ENCODE data around the gene KIAA0930. TPM values are rescaled to one million over a fixed set of nuclear protein-coding genes. Genes with fewer than 3 reads are reported as not detected.
"Not testable (repeated sequence)": the region's sequence is repeated elsewhere in the genome, so short reads cannot be mapped to it uniquely, and the experiment has no call there.

Gene KIAA0930
- polyA plus RNA-seq, 3 donors from 2014 or later, result 2.2 to 6.2 (median 4.5) TPM

DNA sequence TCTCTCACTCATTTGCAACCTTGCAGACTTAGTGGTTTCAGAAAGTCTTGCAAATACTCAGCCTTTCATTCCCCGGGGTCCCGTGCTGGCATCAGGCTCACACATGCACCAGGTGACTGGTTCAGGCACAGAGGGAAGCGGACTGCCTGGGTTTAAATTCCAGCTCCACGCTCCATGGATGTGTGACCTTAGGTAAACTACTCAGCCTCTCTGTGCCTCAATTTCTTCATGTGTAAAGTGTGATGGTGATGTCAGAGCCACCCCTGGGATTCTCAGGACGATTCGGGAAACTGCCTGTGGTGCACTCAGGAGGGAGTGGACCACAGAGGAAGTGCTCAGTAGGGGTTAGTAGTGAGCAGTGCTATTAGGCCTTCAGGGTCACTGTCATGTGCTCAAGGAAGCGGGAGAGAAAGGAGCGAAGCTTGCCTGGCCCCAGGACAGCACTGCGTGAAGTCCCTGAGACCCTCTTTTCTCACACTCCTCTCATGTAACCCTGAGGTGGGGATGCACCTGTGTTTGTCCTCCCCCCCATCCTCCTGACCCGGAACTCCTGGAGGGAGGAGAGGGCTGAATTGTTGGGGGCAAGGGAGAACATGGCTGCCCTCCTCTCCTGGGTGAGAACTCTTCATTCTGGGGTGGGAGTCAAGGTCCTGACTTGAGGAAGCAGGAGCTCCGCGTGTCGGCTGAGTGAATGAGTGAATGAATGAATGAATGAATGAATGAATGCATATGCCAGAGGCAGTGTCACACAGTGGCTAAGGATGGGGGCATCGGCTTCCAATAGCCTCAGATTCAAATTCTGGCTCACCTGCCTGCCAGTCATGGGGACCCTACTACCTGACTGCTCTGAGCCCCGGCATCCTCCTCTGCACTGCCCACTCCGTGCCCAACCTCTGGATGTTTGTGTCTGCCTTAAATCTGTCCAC lies 29.7 kb upstream of the KIAA0930 start:
- Mint-ChIP-seq H3K27me3 (ENCODE audit: low read depth in 3 of 3) (peaks cover 2 to 29% (median 18%) of the 10 kb centered on the region in 3 donors), H3K4me1 (peaks cover 9 to 13% of the 10 kb centered on the region in 2 donors), H3K36me3 (no peaks in the 10 kb centered on the region), H3K27ac (no peak overlapping the region), H3K9me3 (no peaks in the 10 kb centered on the region), H3K4me3 (peak overlapping the region; percentile 56 to 80 (median 68))
- no peak for DNase-seq

DNA sequence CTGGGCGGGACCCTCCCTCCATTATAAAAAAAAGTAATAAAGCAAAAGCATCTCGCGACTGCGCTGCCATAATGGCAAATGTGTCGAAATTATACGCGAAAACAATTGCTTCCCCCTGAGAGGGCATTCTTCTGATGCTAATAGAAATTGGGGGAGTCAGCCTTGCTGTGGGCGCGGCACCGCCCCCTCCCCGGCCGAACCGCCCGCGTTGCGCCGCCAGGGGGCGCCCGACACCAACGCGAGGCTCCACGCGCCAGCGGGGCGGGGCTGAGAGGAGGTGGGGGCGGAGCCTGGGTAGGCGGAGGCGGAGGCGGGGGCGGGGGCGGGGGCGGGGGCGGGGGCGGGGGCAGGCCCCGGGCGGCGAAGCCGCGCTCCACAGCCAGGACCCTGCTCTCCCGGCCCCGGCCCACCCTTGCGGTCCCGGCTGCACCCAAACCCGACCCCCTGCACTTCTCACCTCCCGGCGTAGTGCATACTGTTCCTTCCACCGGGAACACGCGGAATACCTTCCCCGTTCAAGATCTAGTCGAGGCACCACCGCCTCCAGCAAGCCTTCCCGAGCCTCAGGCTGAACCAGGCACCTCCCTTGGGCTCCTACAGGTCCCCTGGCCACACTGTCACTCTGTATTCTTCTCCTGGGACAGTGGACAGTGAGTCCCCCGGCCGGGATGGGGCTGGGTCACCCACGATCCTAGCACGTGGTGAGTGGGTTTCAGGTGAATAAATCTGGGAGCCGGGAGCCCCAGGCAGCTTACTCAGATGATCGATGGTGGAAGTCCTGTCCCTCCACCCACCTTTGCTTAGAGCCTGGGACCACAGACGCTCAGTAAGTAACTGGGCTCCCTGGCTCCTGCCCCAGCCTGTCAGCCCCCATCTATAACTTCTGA lies 28.5 kb upstream of the KIAA0930 start:
- Mint-ChIP-seq H3K27me3 (ENCODE audit: low read depth in 3 of 3) (peaks cover 2 to 27% (median 20%) of the 10 kb centered on the region in 3 donors), H3K36me3 (no peaks in the 10 kb centered on the region), H3K4me3 (peak overlapping the region; percentile 56 to 82 (median 74)), H3K27ac (no peak overlapping the region), H3K4me1 (peaks cover 9 to 13% of the 10 kb centered on the region in 2 donors), H3K9me3 (no peaks in the 10 kb centered on the region)
- DNase-seq, result peak; percentile 88 to 90 (median 89)

DNA sequence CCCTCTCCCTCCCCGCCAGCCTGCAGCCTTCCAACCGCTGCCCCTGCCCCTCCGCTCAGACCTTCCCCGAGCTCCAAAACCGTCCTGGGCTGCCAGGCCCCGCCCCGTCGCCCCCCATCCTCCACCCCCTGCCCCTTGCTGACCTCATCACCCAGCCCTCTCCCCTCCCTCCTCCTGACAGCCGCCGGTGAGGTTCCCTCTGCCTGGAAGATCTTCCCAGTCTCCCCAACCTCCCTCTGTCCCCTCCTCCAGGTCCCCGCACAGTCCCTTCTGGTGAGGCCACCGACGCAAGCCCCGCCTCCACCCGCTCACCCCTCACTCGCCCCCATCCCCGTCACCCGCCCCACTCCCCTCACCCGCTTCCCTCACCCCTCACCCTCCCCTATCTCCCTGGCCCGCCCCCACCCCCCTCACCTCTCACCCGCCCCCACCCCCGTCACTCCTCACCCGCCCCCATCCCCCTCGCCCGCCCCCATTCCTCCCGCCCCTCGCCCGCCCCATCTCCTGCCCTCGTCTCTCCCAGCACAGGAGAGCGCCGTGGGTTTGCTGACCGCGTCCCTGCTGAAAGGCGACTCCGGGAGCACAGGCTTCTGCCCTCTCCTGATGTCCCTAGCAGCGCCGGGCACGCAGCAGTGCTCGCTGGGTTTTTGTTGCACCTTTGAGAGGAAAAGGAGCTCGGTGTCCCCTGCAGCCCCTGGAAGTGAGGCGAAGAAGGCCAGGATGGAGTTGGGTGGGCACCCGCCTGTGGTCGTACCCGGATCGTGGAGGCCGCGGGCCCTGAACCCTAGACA lies 27.7 kb upstream of the KIAA0930 start:
- DNase-seq, result no peak
- no peaks in the 10 kb centered on the region for H3K36me3 Mint-ChIP-seq
- peak overlapping the region in 1 of 6 donors; percentile 46 for H3K27ac Mint-ChIP-seq
- no peaks in the 10 kb centered on the region for H3K9me3 Mint-ChIP-seq
- peak overlapping the region; percentile 56 to 82 (median 66) for H3K4me3 Mint-ChIP-seq
- H3K27me3 Mint-ChIP-seq (ENCODE audit: low read depth in 3 of 3), result peaks cover 0 to 27% (median 20%) of the 10 kb centered on the region in 3 donors
- peaks cover 9 to 13% of the 10 kb centered on the region in 2 donors for H3K4me1 Mint-ChIP-seq

DNA sequence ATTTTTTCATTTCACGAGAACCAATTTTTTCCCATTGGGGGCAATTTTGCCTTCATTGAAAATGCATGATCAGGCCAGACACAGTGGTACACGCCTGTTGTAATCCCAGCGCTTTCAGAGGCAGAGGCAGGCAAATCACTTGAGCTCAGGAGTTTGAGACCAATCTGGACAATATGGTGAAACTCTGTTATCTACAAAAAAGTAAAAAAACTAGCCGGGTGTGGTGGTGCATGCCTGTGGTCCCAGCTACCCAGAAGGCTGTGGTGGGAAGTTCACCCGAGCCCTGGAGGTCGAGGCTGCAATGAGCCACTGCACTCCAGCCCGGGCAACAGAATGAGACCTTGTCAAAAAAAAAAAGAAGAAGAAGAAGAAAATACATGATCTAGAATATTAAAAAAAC lies 24.8 kb upstream of the KIAA0930 start:
- no peak overlapping the region for H3K4me3 Mint-ChIP-seq
- H3K27ac Mint-ChIP-seq, result no peak overlapping the region
- peaks cover 9 to 13% of the 10 kb centered on the region in 2 donors for H3K4me1 Mint-ChIP-seq

DNA sequence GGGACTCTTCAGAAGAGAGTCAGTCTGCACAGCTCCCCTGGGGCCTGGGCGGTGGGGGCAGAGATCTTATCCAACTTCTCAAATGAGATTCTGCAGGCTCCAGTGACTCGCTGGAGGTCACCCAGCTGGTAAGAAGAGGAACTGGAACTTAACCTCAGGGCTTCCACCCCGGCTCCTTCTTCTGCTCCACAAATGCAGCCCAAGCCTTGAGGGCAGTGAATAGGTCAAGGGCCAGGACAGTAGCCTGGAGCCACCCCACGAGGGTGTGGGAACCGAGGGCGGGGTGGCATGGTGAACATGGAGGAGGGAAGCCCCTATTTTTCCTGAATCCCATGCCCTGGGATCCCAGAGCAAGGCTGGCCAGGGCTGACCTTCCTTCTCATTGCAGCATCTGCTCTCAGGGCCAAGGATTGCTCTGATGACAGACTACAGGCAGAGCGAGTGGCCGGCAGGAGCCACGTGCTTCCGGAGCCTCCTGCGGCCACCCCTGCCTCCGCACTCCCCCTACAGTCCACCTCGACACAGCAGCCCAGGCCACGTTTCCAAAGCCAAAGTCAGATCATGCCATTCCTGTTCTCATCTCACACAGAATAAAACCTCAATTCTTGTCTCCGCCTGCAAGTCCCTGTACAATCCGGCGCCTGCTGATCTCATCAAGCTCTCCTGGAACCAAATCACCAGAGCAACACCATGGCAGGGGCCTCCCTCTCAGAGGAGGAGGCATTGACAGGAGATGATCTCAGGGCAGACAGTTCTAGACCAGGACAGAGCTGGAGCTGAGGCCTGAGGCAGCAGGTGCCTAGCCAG lies 23.0 kb upstream of the KIAA0930 start:
- H3K36me3 Mint-ChIP-seq, result no peaks in the 10 kb centered on the region
- H3K27ac Mint-ChIP-seq, result no peak overlapping the region
- peaks cover 2 to 14% (median 13%) of the 10 kb centered on the region in 3 donors for H3K27me3 Mint-ChIP-seq (ENCODE audit: low read depth in 3 of 3)
- H3K9me3 Mint-ChIP-seq, result no peaks in the 10 kb centered on the region
- peak in 1 of 3 donors; percentile 14 for DNase-seq
- no peak overlapping the region for H3K4me3 Mint-ChIP-seq
- peaks cover 0 to 1% of the 10 kb centered on the region in 2 donors for H3K4me1 Mint-ChIP-seq

More for the DNA sequence above, 24.8 kb upstream of the KIAA0930 start:
- DNase-seq, result no peak
- Mint-ChIP-seq H3K27me3 (ENCODE audit: low read depth in 3 of 3) (peaks cover 0 to 23% (median 12%) of the 10 kb centered on the region in 3 donors), H3K36me3 (no peaks in the 10 kb centered on the region), H3K9me3 (no peaks in the 10 kb centered on the region)

DNA sequence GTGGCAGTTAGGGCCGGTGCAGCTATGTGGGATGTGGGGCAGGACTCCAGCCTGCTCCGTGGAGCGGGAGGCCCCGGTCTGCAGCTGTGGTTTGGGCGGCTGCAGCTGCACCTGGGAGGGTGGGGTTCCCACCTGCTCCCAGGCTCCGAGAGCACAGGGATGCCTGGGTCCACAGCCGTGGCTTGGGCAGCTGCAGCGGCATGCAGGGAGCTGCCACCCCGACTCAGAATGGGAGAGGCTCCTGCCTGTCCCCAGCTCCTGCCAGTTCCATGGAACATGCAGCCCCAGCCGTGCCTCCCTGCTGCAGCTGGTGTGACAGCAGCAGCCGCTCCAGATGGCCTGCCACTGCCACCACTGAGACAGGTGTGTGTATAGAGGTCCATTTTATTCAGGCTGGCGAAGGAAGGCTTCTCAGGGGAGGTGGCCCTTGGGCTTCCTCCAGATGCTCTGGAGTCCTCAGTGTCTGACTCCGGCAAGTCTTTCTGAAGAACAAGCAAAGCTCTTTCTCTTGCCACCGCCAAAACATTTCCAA lies 22.3 kb upstream of the KIAA0930 start:
- H3K4me1 Mint-ChIP-seq, result no peaks in the 10 kb centered on the region
- no peaks in the 10 kb centered on the region for H3K9me3 Mint-ChIP-seq
- H3K27ac Mint-ChIP-seq, result no peak overlapping the region
- no peak overlapping the region for H3K4me3 Mint-ChIP-seq
- peaks cover 2 to 13% (median 13%) of the 10 kb centered on the region in 3 donors for H3K27me3 Mint-ChIP-seq (ENCODE audit: low read depth in 3 of 3)
- DNase-seq, result no peak
- no peaks in the 10 kb centered on the region for H3K36me3 Mint-ChIP-seq

DNA sequence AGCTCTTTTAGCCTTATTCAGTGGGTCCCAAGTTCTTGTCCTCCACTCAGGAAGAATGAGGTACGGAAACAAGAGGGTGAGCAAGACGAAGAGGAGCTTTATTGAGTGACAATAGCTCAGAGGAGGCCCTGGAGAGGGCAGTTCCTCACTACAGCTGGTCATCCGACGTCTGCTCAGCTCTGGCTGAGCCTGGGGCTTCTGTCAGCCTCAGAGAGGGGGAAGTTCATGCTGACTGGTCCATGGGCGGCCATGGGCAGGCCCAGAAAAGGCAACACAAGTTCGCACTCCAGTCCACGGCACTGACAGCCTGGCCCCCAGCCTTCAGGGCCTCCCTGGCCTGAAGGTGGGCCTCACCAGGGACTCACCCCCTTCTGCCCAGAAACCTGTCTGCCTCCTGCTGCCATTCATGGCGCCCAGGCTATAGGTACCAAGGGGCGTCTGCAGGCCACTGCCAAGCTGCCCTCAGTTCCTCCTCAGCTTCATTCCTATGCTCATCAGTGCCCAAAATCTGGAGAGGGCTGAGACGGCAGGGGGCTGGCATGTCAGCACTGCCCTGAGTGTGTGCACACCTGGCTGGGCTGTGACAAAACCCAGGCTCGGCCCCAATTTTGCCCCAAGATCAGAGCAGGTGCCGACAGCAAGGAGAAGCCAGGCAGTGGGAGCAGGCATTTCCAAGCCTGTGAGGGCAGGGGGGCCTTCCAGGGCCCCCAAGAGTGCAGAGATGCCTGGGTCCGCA lies 21.7 kb upstream of the KIAA0930 start:
- no peaks in the 10 kb centered on the region for H3K36me3 Mint-ChIP-seq
- no peak overlapping the region for H3K4me3 Mint-ChIP-seq
- no peaks in the 10 kb centered on the region for H3K4me1 Mint-ChIP-seq
- no peaks in the 10 kb centered on the region for H3K9me3 Mint-ChIP-seq
- DNase-seq, result no peak
- H3K27ac Mint-ChIP-seq, result no peak overlapping the region
- H3K27me3 Mint-ChIP-seq (ENCODE audit: low read depth in 3 of 3), result peaks cover 2 to 13% (median 13%) of the 10 kb centered on the region in 3 donors

DNA sequence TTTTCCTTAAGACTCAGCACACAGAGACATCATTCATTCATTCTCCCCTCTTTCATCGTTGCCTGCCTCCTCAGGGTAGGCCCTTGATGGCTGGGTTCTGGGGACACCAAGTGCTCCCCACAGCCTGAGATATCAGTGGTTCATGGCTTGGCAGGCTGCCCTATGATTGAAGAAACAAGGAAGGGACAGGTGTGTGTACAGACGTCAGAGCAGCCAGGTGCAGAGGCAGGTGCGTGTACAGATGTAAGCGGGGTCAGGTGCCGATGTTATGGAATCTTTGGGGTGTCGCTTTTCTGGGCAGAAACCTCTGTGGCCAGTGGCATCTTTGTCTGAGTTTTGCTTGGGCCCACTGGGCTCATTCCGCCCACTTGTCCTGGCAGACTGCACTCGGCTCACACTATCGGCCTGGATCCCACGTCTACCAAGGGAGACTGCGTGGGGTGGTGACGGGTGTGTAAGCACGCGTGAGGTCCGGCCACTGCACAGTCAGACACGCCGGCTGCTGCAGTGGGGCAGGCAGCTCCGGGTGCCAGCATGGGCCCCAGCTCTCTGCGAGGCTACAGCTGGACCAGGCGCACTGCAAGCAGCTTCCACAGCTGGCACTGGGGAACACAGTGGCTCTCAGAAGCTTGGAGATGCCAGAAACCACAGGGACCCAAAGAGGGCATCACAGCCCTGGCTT lies 20.9 kb upstream of the KIAA0930 start:
- Mint-ChIP-seq H3K36me3 (no peaks in the 10 kb centered on the region), H3K4me3 (no peak overlapping the region), H3K27ac (no peak overlapping the region), H3K27me3 (ENCODE audit: low read depth in 3 of 3) (peaks cover 2 to 13% (median 11%) of the 10 kb centered on the region in 3 donors), H3K9me3 (peaks cover 0 to 2% (median 0%) of the 10 kb centered on the region in 6 donors), H3K4me1 (no peaks in the 10 kb centered on the region)
- no peak for DNase-seq

DNA sequence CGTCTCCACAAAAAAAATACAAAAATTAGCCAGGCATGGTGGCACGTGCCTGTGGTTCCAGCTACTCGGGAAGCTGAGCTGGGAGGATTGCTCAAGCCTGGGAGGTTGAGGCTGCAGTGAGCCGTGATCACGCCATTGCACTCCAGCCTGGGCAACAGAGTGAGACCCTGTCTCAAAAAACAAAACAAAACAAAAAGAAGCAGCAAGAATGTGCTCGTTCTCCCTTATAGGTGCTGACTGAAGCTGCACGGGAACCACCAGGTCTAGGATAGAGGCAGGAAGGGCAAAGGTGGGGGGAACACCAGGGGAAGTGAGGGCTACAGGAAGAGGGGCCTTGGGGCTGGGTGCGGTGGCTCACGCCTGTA lies 19.7 kb upstream of the KIAA0930 start:
- H3K9me3 Mint-ChIP-seq, H3K36me3 Mint-ChIP-seq, DNase-seq, H3K4me3 Mint-ChIP-seq, H3K4me1 Mint-ChIP-seq: not testable (repeated sequence)
- Mint-ChIP-seq H3K27ac (peak overlapping the region in 1 of 6 donors; percentile 51), H3K27me3 (ENCODE audit: low read depth in 3 of 3) (peaks cover 2 to 10% (median 9%) of the 10 kb centered on the region in 3 donors)

DNA sequence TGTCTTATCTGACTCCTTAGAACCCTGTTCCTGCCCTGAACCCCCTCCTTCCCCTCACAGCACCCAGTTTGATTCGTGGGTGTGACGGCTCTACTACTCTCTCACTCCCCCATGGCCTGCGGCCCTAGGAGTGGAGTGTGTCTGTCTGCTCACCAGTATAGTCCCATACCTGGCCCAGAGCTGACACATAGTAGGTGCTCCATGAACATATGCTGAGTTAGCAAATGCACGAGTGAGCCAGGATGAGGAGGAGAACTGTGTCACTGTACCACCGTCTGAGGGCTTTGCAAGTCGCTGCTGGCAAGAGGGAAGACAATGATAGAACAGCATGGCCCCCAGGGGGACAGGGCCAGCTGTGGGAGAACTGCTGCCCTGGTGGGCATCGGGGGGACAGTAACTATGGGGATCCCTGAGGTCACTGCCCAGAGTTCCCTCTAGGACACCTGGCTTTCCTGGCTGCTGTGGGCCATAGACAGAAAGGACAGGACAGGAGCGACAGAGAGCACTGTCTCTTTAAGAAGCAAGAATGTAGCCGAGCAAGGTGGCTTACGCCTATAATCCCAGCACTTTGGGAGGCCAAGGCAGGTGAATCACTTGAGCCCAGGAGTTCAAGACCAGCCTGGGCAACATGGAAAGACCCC lies 19.2 kb upstream of the KIAA0930 start:
- peak overlapping the region in 1 of 6 donors; percentile 50 for H3K27ac Mint-ChIP-seq
- no peak for DNase-seq
- no peak overlapping the region for H3K4me3 Mint-ChIP-seq
- no peaks in the 10 kb centered on the region for H3K4me1 Mint-ChIP-seq
- peaks cover 2 to 8% (median 7%) of the 10 kb centered on the region in 3 donors for H3K27me3 Mint-ChIP-seq (ENCODE audit: low read depth in 3 of 3)
- H3K9me3 Mint-ChIP-seq, result peaks cover 0 to 2% (median 0%) of the 10 kb centered on the region in 6 donors
- no peaks in the 10 kb centered on the region for H3K36me3 Mint-ChIP-seq

DNA sequence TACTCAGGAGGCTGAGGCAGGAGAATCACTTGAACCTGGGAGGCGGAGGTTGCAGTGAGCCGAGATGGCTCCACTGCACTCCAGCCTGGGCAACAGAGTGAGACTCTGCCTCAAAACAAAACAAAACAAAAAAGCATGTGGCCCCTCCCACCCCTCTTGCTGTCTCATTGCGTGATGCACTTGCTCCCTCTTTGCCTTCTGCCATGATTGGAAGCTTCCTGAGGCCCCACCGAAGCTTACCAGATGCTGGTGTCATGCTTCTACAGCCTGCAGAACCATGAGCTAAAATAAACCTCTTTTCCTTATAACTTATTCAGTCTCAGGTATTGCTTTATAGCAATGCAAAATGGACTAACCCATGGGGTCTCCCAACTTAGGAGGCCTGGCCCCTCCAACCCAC lies 17.2 kb upstream of the KIAA0930 start:
- H3K4me3 Mint-ChIP-seq; H3K4me1 Mint-ChIP-seq; H3K36me3 Mint-ChIP-seq; H3K9me3 Mint-ChIP-seq; H3K27me3 Mint-ChIP-seq (ENCODE audit: low read depth in 3 of 3); DNase-seq; H3K27ac Mint-ChIP-seq: not testable (repeated sequence)
